ENCODE results near the gene MXRA8.

- no peak for TF ChIP-seq POLR2A (IDR thresholded peaks at IDR 0.05)
- peak; percentile 35 to 57 (median 46) for TF ChIP-seq CTCF (IDR thresholded peaks at IDR 0.05)
Measured at GRCh38 chr1:1402072-1402900, 43.9 kb upstream of the MXRA8 start.
